ENCODE data around the gene DNAH7. TPM values are rescaled to one million over a fixed set of nuclear protein-coding genes. Genes with fewer than 3 reads are reported as not detected.

Gene DNAH7
- total and polyA plus RNA-seq, 9 of the 15 experiments (the other 6 are each of a cell fraction or from before 2014, with no cell fraction given) = 0.03 to 0.42 (median 0.18) TPM

GRCh38 chr2:196068271-196069209 lies at the start of gene DNAH7 (continued):
- no peak for TF ChIP-seq ZC3H11A (IDR thresholded peaks at IDR 0.05; ENCODE audit: low read depth, low read length)
- TF ChIP-seq, protein P1, sequence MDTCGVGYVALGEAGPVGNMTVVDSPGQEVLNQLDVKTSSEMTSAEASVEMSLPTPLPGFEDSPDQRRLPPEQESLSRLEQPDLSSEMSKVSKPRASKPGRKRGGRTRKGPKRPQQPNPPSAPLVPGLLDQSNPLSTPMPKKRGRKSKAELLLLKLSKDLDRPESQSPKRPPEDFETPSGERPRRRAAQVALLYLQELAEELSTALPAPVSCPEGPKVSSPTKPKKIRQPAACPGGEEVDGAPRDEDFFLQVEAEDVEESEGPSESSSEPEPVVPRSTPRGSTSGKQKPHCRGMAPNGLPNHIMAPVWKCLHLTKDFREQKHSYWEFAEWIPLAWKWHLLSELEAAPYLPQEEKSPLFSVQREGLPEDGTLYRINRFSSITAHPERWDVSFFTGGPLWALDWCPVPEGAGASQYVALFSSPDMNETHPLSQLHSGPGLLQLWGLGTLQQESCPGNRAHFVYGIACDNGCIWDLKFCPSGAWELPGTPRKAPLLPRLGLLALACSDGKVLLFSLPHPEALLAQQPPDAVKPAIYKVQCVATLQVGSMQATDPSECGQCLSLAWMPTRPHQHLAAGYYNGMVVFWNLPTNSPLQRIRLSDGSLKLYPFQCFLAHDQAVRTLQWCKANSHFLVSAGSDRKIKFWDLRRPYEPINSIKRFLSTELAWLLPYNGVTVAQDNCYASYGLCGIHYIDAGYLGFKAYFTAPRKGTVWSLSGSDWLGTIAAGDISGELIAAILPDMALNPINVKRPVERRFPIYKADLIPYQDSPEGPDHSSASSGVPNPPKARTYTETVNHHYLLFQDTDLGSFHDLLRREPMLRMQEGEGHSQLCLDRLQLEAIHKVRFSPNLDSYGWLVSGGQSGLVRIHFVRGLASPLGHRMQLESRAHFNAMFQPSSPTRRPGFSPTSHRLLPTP (IDR thresholded peaks at IDR 0.05; ENCODE audit: borderline replicate concordance, extremely low read depth, insufficient read length) = no peak
- TF ChIP-seq, protein P2, sequence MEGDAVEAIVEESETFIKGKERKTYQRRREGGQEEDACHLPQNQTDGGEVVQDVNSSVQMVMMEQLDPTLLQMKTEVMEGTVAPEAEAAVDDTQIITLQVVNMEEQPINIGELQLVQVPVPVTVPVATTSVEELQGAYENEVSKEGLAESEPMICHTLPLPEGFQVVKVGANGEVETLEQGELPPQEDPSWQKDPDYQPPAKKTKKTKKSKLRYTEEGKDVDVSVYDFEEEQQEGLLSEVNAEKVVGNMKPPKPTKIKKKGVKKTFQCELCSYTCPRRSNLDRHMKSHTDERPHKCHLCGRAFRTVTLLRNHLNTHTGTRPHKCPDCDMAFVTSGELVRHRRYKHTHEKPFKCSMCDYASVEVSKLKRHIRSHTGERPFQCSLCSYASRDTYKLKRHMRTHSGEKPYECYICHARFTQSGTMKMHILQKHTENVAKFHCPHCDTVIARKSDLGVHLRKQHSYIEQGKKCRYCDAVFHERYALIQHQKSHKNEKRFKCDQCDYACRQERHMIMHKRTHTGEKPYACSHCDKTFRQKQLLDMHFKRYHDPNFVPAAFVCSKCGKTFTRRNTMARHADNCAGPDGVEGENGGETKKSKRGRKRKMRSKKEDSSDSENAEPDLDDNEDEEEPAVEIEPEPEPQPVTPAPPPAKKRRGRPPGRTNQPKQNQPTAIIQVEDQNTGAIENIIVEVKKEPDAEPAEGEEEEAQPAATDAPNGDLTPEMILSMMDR (IDR thresholded peaks at IDR 0.05 in 2 of 3, conservative IDR thresholded peaks at IDR 0.05 in 1 of 3; ENCODE audit: insufficient read depth in 2 of 3, low read depth in 1 of 3, low read length in 3 of 3) = peak; percentile 76 to 79 (median 77)
- TF ChIP-seq NEUROD1 (IDR thresholded peaks at IDR 0.05; ENCODE audit: borderline replicate concordance, low read depth, low read length, partially characterized antibody) = peak; percentile 37
- 0 out of 2 replicates have a peak, but pooled peaks have one; percentile 44 for TF ChIP-seq IRF1 (CRISPR knock-in tag; IDR thresholded peaks at IDR 0.05; ENCODE audit: borderline replicate concordance)
- no peak for TF ChIP-seq MAFG (tag; conservative IDR thresholded peaks at IDR 0.05)
- TF ChIP-seq NCOA6 (IDR thresholded peaks at IDR 0.05) = peak; percentile 42; the same call in 1 of the 2 replicates
- peak; percentile 96 for TF ChIP-seq ELF1 (tag; IDR thresholded peaks at IDR 0.05)
- TF ChIP-seq, protein P3, sequence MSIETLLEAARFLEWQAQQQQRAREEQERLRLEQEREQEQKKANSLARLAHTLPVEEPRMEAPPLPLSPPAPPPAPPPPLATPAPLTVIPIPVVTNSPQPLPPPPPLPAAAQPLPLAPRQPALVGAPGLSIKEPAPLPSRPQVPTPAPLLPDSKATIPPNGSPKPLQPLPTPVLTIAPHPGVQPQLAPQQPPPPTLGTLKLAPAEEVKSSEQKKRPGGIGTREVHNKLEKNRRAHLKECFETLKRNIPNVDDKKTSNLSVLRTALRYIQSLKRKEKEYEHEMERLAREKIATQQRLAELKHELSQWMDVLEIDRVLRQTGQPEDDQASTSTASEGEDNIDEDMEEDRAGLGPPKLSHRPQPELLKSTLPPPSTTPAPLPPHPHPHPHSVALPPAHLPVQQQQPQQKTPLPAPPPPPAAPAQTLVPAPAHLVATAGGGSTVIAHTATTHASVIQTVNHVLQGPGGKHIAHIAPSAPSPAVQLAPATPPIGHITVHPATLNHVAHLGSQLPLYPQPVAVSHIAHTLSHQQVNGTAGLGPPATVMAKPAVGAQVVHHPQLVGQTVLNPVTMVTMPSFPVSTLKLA (conservative IDR thresholded peaks at IDR 0.05) = peak; percentile 46 to 74; a peak in 3 of 4 replicates
- peak; percentile 91 for TF ChIP-seq FOXJ3 (CRISPR knock-in tag; IDR thresholded peaks at IDR 0.05)
- TF ChIP-seq HCFC1 (IDR thresholded peaks at IDR 0.05; ENCODE audit: low read depth, low read length) = peak; percentile 38
- TF ChIP-seq ASH1L (IDR thresholded peaks at IDR 0.05; ENCODE audit: borderline replicate concordance, low read depth, partially characterized antibody) = no peak
- no peak for TF ChIP-seq ZBED1 (IDR thresholded peaks at IDR 0.05)
- TF ChIP-seq HSF4 (CRISPR knock-in tag; IDR thresholded peaks at IDR 0.05; ENCODE audit: borderline replicate concordance) = no peak
- TF ChIP-seq E2F1 (CRISPR knock-in tag; IDR thresholded peaks at IDR 0.05) = no peak
- 0 out of 2 replicates have a peak, but pooled peaks have one; percentile 37 for TF ChIP-seq ZNF197 (CRISPR knock-in tag; IDR thresholded peaks at IDR 0.05; ENCODE audit: low read depth)
- TF ChIP-seq ZFX (CRISPR knock-in tag; IDR thresholded peaks at IDR 0.05) = peak; percentile 32; the same call in 1 of the 2 replicates

Data from K562 (cell line).